Stimulated activated CD4-positive, alpha-beta T cell treated with anti-CD3 and anti-CD28 coated beads, Interleukin-15, amount 100 ng/mL, for 48 hours (primary cell): ENCODE data around the gene TRMO.

Experiments used
- DNase-seq, 2 donors: peaks; one replicate each; pipeline ENCODE4 v3.0.0-alpha.2; 2020; ENCODE audit warnings: low read depth in 2 of 2

The TRMO gene

GRCh38 chr9:97904725-97905124, 17.6 kb downstream of the TRMO start:
- peak in 1 of 2 donors; percentile 34 for DNase-seq

- DNase-seq: no peak
Measured at GRCh38 chr9:97903177-97903576, 19.1 kb downstream of the TRMO start.

GRCh38 chr9:97900738-97901565, 21.3 kb downstream of the TRMO start:
- DNase-seq: no peak

- no peak for DNase-seq
Measured at GRCh38 chr9:97900103-97900737, 22.1 kb downstream of the TRMO start.

GRCh38 chr9:97895695-97896332, 26.5 kb downstream of the TRMO start:
- no peak for DNase-seq

GRCh38 chr9:97895211-97895610, 27.1 kb downstream of the TRMO start:
- DNase-seq: no peak

- no peak for DNase-seq
Measured at GRCh38 chr9:97892421-97892820, 29.9 kb downstream of the TRMO start.

- no peak for DNase-seq
Measured at GRCh38 chr9:97891736-97892135, 30.6 kb downstream of the TRMO start.

GRCh38 chr9:97889941-97890887, 32.1 kb downstream of the TRMO start:
- DNase-seq: peak; percentile 36 to 62

- no peak for DNase-seq
Measured at GRCh38 chr9:97880336-97880735, 42.0 kb downstream of the TRMO start.

- DNase-seq: no peak
Measured at GRCh38 chr9:97876061-97876460, 46.2 kb downstream of the TRMO start.

GRCh38 chr9:97875111-97875510, 47.2 kb downstream of the TRMO start:
- DNase-seq: no peak

GRCh38 chr9:97874624-97875023, 47.7 kb downstream of the TRMO start:
- no peak for DNase-seq

- no peak for DNase-seq
Measured at GRCh38 chr9:97873882-97874281, 48.4 kb downstream of the TRMO start.

- no peak for DNase-seq
Measured at GRCh38 chr9:97873425-97873824, 48.9 kb downstream of the TRMO start.

- DNase-seq: no peak
Measured at GRCh38 chr9:97868859-97869258, 53.4 kb downstream of the TRMO start.

- no peak for DNase-seq
Measured at GRCh38 chr9:97866848-97867247, 55.5 kb downstream of the TRMO start.

GRCh38 chr9:97866300-97866699, 56.0 kb downstream of the TRMO start:
- DNase-seq: no peak

GRCh38 chr9:97864396-97864795, 57.9 kb downstream of the TRMO start:
- DNase-seq: no peak

GRCh38 chr9:97863314-97863713, 59.0 kb downstream of the TRMO start:
- no peak for DNase-seq

GRCh38 chr9:97861148-97861475, 61.2 kb downstream of the TRMO start:
- DNase-seq: no peak
